22Rv1 (cell line): ENCODE measurements around the gene PNN.

ENCODE experiments used
- CTCF ChIP-seq: fragments of 450-650 bp; IDR thresholded peaks from 2 replicates; pipeline ENCODE4 v1.5.1; 2017; ENCODE audit warnings: mild to moderate bottlenecking
- ZFX ChIP-seq: fragments of 450-650 bp; IDR thresholded peaks from 2 replicates; pipeline ENCODE4 v1.6.1; 2017; ENCODE audit warnings: antibody characterized with exemption, borderline replicate concordance

GRCh38 chr14:39211109-39211741 lies 36.2 kb downstream of the PNN start:
- TF ChIP-seq CTCF = no peak
- TF ChIP-seq ZFX = no peak
